ENCODE measurements around the gene SLC44A4.
A peak's percentile ranks its signal among the peaks of the same experiment; 100 is the strongest.

The SLC44A4 gene

GRCh38 chr6:31900917-31901414, 22.2 kb upstream of the SLC44A4 start:
- DNase-seq: no peak

DNA sequence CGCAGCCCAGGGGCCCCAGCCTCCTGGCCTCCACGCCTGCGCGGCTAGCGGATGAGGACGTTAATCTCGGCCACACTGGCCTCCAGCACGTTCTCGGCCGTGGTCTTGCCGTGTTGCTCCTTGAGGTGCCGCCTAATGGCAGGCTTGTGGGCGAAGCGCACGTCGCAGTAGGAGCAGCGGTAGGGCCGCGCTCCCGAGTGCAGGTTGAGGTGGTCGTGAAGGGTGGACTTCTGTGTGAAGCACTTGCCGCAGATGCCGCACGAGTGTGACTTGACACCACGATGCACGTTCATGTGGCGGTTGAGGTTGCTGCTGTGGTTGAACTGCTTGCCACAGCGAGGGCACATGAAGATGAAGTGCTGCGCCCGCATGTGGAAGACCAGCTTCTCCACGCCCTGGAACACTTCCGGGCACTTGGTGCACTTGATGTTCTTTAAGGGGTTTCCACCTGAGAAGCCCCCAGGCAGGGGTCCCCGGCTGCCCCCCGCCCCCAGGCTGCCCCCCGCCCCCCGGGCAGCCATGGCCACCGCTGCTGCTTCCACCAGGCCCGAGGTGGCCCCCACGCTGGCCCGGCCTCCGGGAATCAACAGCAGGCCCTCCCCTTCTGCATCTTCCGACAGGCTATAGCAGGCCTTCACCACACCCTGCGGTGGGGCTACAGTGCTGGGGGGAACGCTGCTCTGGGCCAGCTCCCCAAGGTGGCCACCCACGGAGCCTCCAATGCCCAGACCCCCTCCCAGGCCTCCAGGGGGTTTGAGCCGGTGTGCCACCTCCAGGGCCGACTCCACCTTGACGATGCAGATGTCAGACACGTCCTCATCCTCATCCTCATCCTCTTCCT, 21.3 kb upstream of the SLC44A4 start:
- no peak for DNase-seq

DNA sequence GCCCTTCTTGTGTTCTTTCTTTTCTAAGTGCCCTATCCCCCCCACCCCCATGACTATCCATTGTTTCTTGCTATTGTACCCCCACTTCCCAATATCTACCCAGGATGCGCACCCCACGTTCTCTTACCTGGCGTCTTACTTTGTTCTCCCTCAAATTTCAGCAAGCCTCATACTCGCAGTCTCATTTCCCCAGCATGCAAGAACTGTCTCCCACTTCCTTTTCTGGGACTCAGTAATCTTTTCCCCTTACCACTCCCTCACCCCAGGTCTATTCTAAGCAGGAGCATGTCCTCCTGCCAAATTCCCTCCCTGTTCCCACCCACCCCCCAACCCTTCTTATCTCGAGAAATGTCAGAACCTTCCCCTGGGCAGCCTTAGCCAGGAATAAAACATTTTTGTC, 20.4 kb upstream of the SLC44A4 start:
- DNase-seq: no peak

- DNase-seq: no peak
These were observed 19.7 kb upstream of the SLC44A4 start for GRCh38 chr6:31898383-31899011.

DNA sequence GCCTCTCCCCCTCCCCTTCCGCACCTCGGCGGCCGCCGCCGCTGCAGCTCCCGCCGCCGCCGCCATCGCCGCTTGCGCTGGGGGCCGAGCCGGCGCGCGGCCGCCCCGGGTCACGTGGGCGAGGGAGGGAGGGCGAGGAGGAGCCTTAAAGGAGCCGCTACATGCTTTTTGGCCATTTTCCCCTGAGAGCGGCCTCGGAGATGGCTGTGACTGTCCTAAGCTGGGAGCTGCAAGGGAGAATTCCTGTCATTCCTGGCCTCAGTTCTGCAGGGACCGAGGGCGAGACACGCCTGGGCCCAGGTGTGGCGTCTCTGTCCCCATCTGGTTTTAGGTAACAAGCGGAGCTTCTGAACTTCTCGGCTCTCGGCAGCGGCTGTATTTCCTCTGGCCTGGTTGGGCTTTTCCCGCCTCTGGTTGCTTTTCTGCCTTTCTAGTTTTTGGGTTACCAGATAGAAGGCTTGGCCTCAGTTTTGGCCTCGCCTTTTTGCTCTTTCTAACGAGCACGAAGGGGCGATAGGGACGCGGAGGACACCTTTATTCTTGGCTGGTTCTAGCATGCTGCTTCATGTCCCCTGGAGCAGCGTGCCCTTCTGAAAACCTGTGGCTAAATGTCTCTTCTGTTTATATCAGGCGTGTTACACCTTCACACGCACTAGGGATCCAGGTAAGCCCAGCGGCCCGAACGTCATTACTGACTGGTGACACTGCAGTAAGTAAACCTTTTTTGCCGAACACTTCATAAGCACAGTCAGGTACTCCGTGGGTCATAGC, 19.0 kb upstream of the SLC44A4 start, which contains the start of gene EHMT2:
Gene EHMT2, minus strand, starts transcription at position 87 of the 771 bp plus-strand sequence. Its CDS starts 21 bp downstream, at position 66.
- DNase-seq: peak; percentile 87

GRCh38 chr6:31896856-31897611, 18.2 kb upstream of the SLC44A4 start:
- no peak for DNase-seq

- DNase-seq: no peak
These were observed 17.7 kb upstream of the SLC44A4 start for GRCh38 chr6:31896493-31896855.

- no peak for DNase-seq
These were observed 14.0 kb upstream of the SLC44A4 start for GRCh38 chr6:31892821-31893220.

DNA sequence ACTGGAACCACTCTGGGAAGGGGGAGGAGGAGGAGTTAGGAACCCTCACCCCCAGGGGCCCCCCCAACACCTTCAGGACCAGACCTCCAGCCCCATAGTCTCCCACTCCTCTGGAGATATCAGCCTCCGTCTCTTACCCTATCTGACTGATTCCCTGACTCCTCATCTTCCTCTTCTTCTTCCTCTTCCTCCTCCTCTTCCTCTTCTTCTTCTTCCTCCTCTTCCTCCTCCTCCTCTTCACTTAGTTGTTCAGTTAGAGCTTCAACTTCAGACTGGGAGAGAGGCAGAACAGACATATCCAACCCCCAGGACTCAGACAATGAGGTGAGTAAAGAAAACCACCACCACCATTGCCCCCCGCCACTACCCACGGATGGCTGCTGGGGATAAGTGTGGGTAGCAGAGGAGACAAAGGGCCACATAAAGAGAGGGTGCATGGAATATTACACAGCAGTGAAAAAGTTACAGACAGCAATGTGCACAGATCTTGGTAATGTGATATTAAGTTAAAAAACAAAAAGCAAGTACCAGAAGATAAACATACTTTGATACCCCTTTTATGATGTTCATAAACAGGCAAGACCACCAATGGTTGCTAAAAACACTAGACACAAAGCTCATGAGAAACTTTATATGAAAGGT, 10.7 kb upstream of the SLC44A4 start:
- no peak for DNase-seq

GRCh38 chr6:31888276-31889258, 9.8 kb upstream of the SLC44A4 start:
- peak; percentile 66 for DNase-seq

- no peak for DNase-seq
These were observed 8.6 kb upstream of the SLC44A4 start for GRCh38 chr6:31887173-31888007.

- DNase-seq: no peak
These were observed 7.8 kb upstream of the SLC44A4 start for GRCh38 chr6:31886541-31886991.

DNA sequence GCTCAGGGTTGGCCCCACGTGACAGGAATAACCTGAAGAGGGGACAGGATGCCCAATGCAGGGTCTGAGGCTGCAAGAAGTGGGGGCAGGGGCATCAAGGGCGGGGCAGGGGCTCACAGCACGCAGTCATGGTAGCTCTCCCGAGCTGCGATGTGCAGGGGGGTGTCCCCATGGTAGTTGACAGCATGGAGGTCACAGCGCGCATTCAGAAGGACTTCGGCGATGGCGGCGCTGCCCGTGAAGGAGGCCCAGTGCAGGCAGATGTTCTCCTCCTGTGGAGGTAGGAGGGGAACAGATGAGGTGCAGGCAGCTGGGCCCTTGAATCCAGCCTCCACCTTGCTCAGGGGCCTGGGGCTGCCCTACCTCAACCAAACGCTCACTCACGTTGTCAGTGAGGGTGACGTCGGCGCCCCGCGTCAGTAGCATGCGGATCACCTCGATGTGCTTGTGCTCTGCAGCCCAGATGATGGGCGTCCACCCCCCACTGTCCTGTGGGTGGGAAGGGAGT, 5.8 kb upstream of the SLC44A4 start:
- no peak for DNase-seq

DNA sequence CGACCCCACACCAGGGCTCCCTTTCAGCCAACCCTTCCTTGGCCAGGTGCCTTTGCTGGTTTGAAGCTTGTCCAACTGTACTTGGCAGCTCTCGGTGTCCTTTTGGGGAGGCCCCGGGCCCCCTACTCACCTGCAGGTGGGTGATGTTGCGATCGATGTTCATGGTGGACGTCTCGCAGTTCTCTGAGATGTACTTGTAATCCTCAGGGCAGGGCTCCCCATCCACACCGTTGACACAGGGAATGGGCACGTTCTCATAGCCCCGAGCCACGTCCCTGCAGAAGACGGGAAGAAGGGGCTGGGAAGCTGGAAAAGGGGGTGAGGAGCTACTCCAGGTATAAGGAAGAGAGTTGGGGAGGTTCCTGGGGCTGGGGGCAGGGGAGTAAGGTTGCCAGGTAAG, 4.9 kb upstream of the SLC44A4 start:
- no peak for DNase-seq

DNA sequence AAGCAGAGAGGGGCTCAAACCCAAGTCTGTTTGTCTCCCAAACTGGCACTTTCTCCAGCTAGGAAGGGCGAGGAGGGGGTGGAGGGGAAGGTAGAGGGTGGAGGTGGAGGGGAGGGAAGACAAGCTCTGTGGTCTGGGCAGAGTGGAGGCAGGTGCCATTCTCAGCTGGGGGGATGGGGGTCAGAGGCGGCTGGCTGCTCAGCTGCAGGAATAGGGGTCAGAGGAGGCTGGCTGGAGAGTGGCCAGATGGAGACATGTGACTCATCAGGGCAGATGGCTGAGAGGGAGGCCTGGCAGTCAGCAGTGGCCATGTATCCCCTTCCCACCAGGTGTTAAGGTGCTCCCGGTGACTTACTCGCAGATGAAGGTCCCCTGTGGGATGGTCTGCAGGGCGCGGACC, 3.5 kb upstream of the SLC44A4 start:
- DNase-seq: no peak

DNA sequence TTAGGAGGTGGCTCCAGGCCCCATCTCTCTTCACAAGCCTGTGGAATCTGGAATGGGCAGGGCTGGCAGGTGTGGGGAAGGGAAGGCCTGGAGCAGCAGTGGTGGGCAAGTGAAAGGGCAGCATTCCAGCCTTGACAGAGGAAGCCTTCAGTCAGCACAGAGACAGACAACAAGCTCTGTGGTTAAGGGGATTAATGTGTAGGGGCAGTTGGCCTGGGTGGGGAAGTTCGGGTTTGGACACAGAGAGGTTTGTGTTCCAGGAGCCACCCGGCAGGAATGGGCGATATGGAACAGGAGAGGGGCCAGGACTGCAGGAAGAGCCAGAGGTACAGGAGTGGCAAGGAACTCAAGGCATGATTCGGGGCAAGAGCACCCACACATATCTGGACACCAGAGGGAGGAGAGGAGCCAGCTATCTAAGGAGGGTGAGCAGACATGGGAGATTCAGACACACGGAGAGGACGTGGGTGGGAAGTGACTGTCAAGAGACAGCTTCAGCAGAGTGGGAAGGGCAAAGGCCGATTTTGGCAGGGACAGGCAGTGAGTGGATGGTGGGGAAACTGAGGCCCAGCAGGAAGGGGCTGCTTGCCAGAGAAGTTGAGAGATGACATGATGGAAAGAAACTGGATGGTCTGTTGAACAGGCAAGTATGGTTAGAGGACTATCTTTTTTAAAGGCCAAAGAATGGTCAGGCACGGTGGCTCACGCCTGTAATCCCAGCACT, 2.5 kb upstream of the SLC44A4 start:
- DNase-seq: no peak

DNA sequence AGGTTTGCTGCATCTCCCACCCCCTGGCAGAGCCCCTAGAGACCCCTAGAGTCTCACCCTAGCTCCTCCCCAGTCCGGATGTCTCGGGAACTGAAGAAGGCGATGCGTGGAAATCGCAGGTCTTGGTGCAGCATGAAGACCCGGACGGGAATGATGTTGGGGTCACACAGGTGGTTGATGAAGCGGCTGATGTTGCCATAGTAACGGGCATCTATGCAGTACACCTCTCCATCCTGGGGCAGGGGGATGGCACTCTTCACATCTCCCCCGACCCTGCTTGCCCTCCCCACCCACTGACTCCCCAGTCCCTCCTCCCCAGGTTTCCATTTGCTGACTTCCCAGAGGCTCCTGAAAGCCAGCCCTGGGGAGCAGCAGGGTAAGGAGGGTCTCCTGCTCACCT, 1.8 kb upstream of the SLC44A4 start:
- no peak for DNase-seq

GRCh38 chr6:31879901-31880300, 1.1 kb upstream of the SLC44A4 start:
- DNase-seq: no peak

- no peak for DNase-seq
These were observed 346 bp upstream of the SLC44A4 start for GRCh38 chr6:31879143-31879542.

Data from stimulated activated CD4-positive, alpha-beta T cell treated with anti-CD3 and anti-CD28 coated beads, Interleukin-4, amount 100 ng/mL, for 1 hour (primary cell).